ENCODE measurements around the gene OR6S1. TPM values are rescaled to one million over a fixed set of nuclear protein-coding genes. Genes with fewer than 3 reads are reported as not detected.
A peak's percentile ranks its signal among the peaks of the same experiment; 100 is the strongest.
"Not testable (repeated sequence)": the region's sequence is repeated elsewhere in the genome, so short reads cannot be mapped to it uniquely, and the experiment has no call there.

The OR6S1 gene
- total RNA-seq, 1 experiment from 2014 or later = not detected

DNA sequence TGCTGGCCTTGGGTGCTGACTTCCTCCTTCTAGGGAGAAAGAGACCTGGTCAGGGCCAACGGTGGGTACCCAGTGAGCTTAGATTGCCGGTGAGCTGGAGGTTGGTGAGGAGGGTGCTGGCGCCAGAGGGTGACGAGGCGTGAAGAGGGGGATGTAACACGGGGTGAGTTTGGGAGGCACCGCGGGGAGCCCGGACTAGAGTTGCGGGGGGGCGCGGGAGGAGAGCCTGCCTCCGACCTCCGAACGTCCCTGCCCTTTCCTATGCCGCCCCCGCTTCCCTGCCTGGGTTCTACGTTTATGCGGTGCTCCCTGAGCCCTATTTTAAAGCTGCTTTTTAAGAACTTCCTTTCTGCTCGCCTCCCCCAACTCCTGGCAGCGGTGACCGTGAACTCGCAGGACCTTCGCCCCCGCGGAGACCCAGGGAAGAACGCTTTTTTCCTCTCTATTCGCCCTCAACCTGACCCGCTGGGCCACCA, 18.6 kb downstream of the OR6S1 start:
- peaks cover 10% of the 10 kb centered on the region for H3K36me3 Mint-ChIP-seq (ENCODE audit: insufficient read depth, unreplicated experiment)
- H3K27me3 Mint-ChIP-seq (ENCODE audit: insufficient read depth, unreplicated experiment) = no peaks in the 10 kb centered on the region
- POLR2A ChIA-PET = interaction anchor here (2.1 to 4.3 kb wide), 3 partner anchors 9 to 61 kb away, joined by 6 to 21 read pairs (median 15); partner anchors contain the start of gene RNASE4
- DNase-seq (ENCODE audit: unreplicated experiment) = no peak
- intact Hi-C loops (cut with micrococcal nuclease) = no loop called here
- no TSS peak for BruUV-seq (replicated peaks)
- H3K9me3 Mint-ChIP-seq (ENCODE audit: unreplicated experiment) = no peaks in the 10 kb centered on the region
- CTCF ChIA-PET = interaction anchor here (0.6 to 1.9 kb wide), 5 partner anchors 8 to 392 kb away, joined by 3 to 10 read pairs (median 6); no protein-coding TSS in a partner anchor
- TF ChIP-seq, protein P1, sequence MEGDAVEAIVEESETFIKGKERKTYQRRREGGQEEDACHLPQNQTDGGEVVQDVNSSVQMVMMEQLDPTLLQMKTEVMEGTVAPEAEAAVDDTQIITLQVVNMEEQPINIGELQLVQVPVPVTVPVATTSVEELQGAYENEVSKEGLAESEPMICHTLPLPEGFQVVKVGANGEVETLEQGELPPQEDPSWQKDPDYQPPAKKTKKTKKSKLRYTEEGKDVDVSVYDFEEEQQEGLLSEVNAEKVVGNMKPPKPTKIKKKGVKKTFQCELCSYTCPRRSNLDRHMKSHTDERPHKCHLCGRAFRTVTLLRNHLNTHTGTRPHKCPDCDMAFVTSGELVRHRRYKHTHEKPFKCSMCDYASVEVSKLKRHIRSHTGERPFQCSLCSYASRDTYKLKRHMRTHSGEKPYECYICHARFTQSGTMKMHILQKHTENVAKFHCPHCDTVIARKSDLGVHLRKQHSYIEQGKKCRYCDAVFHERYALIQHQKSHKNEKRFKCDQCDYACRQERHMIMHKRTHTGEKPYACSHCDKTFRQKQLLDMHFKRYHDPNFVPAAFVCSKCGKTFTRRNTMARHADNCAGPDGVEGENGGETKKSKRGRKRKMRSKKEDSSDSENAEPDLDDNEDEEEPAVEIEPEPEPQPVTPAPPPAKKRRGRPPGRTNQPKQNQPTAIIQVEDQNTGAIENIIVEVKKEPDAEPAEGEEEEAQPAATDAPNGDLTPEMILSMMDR (IDR thresholded peaks at IDR 0.05; ENCODE audit: unreplicated experiment) = no peak
- no peak overlapping the region for H3K27ac Mint-ChIP-seq (ENCODE audit: low read depth, unreplicated experiment)
- H3K4me1 Mint-ChIP-seq (ENCODE audit: insufficient read depth, unreplicated experiment) = peaks cover 34% of the 10 kb centered on the region
- H3K4me3 Mint-ChIP-seq (ENCODE audit: unreplicated experiment) = no peak overlapping the region

DNA sequence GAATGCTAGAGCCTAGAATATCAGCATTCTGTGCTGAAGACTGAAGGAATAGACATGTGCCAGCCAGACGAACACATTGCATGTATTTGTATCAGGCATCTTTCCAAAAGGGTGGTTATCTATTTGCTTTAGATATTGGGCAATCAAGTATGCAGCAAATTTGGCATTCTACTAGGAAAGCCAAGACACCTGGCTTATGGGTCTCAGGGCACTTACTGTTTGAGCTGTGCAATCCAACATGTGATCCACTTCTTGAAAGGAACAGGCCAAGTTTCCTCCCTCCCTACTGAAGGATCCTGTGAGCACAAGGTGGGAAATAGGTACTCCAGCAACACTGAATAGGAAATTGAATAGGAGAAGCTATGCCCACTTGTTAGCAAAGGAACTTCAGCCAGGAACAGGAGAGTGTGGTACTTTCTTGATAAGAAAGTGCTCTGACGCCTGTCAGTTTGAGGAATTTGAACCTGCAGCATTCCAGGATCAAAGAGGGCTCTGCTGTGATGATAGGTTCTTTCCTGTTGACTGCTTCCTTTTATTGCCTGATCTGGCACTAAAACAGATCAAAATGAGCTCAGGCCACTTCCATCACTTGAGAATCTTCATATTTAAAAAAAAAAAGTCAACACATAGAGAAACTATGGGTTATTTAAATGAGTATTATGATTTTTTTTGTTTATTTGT, 20.6 kb downstream of the OR6S1 start:
- Mint-ChIP-seq H3K27ac (ENCODE audit: low read depth, unreplicated experiment) (no peak overlapping the region), H3K27me3 (ENCODE audit: insufficient read depth, unreplicated experiment) (no peaks in the 10 kb centered on the region), H3K36me3 (ENCODE audit: insufficient read depth, unreplicated experiment) (peaks cover 10% of the 10 kb centered on the region), H3K4me3 (ENCODE audit: unreplicated experiment) (no peak overlapping the region), H3K4me1 (ENCODE audit: insufficient read depth, unreplicated experiment) (peaks cover 21% of the 10 kb centered on the region), H3K9me3 (ENCODE audit: unreplicated experiment) (no peaks in the 10 kb centered on the region)
- TF ChIP-seq, protein P1 (IDR thresholded peaks at IDR 0.05; ENCODE audit: unreplicated experiment) = no peak
- POLR2A ChIA-PET = interaction anchor here (0.7 to 4.3 kb wide), 6 partner anchors 9 to 166 kb away, joined by 3 to 21 read pairs (median 4); partner anchors contain the start of genes APEX1, OSGEP and RNASE4
- peak; percentile 17 for DNase-seq (ENCODE audit: unreplicated experiment)
- intact Hi-C loops (cut with micrococcal nuclease) = no loop called here
- BruUV-seq (replicated peaks) = no TSS peak
- CTCF ChIA-PET = interaction anchor here (0.7 to 2.1 kb wide), 6 partner anchors 8 to 84 kb away, joined by 3 to 11 read pairs (median 6); no protein-coding TSS in a partner anchor

DNA sequence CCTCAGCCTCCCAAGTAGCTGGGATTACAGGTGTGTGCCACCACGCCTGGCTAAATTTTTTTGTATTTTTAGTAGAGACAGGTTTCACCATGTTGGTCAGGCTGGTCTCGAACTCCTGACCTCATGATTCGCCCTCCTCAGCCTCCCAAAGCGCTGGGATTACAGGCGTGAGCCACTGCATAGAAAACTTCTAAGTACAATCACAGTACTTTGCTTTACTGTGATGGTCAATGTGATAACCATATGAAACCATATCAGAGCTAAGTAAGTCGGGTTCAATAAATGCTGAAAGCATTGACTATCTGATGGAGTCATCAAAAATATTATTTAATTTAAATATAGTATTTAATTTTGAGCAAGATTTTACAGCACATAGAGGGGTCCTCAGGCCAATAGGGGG, 21.8 kb downstream of the OR6S1 start:
- POLR2A ChIA-PET = interaction anchor here (0.6 to 1.7 kb wide), 4 partner anchors 12 to 354 kb away, joined by 3 to 4 read pairs (median 4); partner anchors contain the start of gene PIP4P1
- H3K9me3 Mint-ChIP-seq (ENCODE audit: unreplicated experiment); BruUV-seq (replicated peaks); intact Hi-C loops (cut with micrococcal nuclease); H3K4me3 Mint-ChIP-seq (ENCODE audit: unreplicated experiment); H3K27me3 Mint-ChIP-seq (ENCODE audit: insufficient read depth, unreplicated experiment); H3K36me3 Mint-ChIP-seq (ENCODE audit: insufficient read depth, unreplicated experiment); DNase-seq (ENCODE audit: unreplicated experiment); H3K27ac Mint-ChIP-seq (ENCODE audit: low read depth, unreplicated experiment): not testable (repeated sequence)
- CTCF ChIA-PET = interaction anchor here (0.9 kb wide), 2 partner anchors 9 to 14 kb away, joined by 4 read pairs; no protein-coding TSS in a partner anchor
- peaks cover 12% of the 10 kb centered on the region for H3K4me1 Mint-ChIP-seq (ENCODE audit: insufficient read depth, unreplicated experiment)

DNA sequence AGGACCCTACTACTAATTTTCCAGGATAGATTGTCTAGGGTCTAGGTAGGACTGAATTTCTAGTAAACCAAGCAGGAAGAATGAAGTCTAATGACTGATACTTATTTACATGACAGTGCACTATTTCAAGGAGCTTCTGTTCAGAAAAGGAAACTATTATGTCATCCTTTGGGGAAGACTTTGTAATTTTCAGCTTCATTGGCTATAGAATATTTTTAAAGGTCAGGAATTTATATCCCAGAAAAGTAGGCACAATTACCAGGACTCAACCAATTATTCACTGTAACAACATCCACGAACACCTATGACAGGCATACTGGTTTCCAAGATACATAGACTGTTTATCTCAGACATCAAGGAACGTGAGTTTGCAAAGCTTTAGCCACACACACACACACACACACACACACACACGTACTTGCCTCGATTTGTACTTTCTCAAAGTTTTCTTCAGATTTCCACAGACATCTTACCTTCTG, 23.2 kb downstream of the OR6S1 start:
- intact Hi-C loops (cut with micrococcal nuclease) = no loop called here
- Mint-ChIP-seq H3K27me3 (ENCODE audit: insufficient read depth, unreplicated experiment) (no peaks in the 10 kb centered on the region), H3K9me3 (ENCODE audit: unreplicated experiment) (no peaks in the 10 kb centered on the region), H3K27ac (ENCODE audit: low read depth, unreplicated experiment) (no peak overlapping the region), H3K4me3 (ENCODE audit: unreplicated experiment) (no peak overlapping the region), H3K36me3 (ENCODE audit: insufficient read depth, unreplicated experiment) (no peaks in the 10 kb centered on the region), H3K4me1 (ENCODE audit: insufficient read depth, unreplicated experiment) (peaks cover 5% of the 10 kb centered on the region)
- DNase-seq (ENCODE audit: unreplicated experiment) = no peak
- ChIA-PET POLR2A (interaction anchor here (0.8 to 1.2 kb wide), 2 partner anchors 63 to 305 kb away, joined by 4 read pairs; no protein-coding TSS in a partner anchor), CTCF (interaction anchor here (0.6 kb wide), 1 partner anchor 290 kb away, joined by 3 read pairs; no protein-coding TSS in a partner anchor)
- BruUV-seq (replicated peaks) = no TSS peak
- TF ChIP-seq, protein P1 (IDR thresholded peaks at IDR 0.05; ENCODE audit: unreplicated experiment) = no peak

All from MCF 10A (cell line).